Loucy (cell line): ENCODE data around the gene POLR3A.

ENCODE experiments used
- CTCF ChIP-seq: fragments of 200-600 bp; sonication (generic); conservative IDR thresholded peaks from 2 replicates; pipeline ENCODE4 v1.5.1; 2014; ENCODE audit warnings: mild to moderate bottlenecking, antibody characterized with exemption, low read length
- EZH2phosphoT487 ChIP-seq: fragments of 200-600 bp; IDR thresholded peaks from 2 replicates; pipeline ENCODE4 v1.6.1; 2018; ENCODE audit warnings: antibody characterized with exemption, mild to moderate bottlenecking, moderate library complexity, borderline replicate concordance

- TF ChIP-seq CTCF (no peak), EZH2phosphoT487 (no peak)
These were observed 3.5 kb downstream of the POLR3A start for GRCh38 chr10:78025685-78026364.
